SK-N-SH treated with all-trans-retinoic acid at 6 μM for 48 hours (cell line): ENCODE measurements around the gene BRI3.

Experiments used
- BACH2 ChIP-seq: fragments of 250-450 bp; sonication (Bioruptor Pico); IDR thresholded peaks from 2 replicates; pipeline ENCODE4 v1.9.0; 2021; ENCODE audit warnings: mild to moderate bottlenecking, borderline replicate concordance
- ESRRG ChIP-seq: fragments of 250-450 bp; sonication (Bioruptor Pico); IDR thresholded peaks from 2 replicates; pipeline ENCODE4 v1.6.1; 2021; ENCODE audit warnings: mild to moderate bottlenecking
- GLIS3 ChIP-seq: fragments of 250-450 bp; sonication (Bioruptor Pico); IDR thresholded peaks from 2 replicates; pipeline ENCODE4 v1.5.0; 2020; ENCODE audit warnings: mild to moderate bottlenecking, moderate library complexity
- SNAI2 ChIP-seq: fragments of 250-450 bp; sonication (Bioruptor Pico); IDR thresholded peaks from 2 replicates; pipeline ENCODE4 v1.5.0; 2020; ENCODE audit warnings: mild to moderate bottlenecking, moderate library complexity
- ZFP3 ChIP-seq: fragments of 250-450 bp; sonication (Bioruptor Pico); IDR thresholded peaks from 2 replicates; pipeline ENCODE4 v1.5.0; 2020; ENCODE audit warnings: mild to moderate bottlenecking, moderate library complexity
- ZFP30 ChIP-seq: fragments of 450-650 bp; formaldehyde crosslinking; IDR thresholded peaks from 2 replicates; pipeline ENCODE4 v1.5.0; 2022; ENCODE audit warnings: mild to moderate bottlenecking, moderate library complexity
- ZNF565 ChIP-seq: fragments of 450-650 bp; formaldehyde crosslinking; conservative IDR thresholded peaks from 2 replicates; pipeline ENCODE4 v1.5.0; 2020; ENCODE audit warnings: low read depth, mild to moderate bottlenecking, moderate library complexity
- ZNF70 ChIP-seq: fragments of 450-650 bp; formaldehyde crosslinking; IDR thresholded peaks from 2 replicates; pipeline ENCODE4 v1.5.0; 2020; ENCODE audit warnings: mild to moderate bottlenecking, moderate library complexity
- TF ChIP-seq, protein P1 (sequence below): fragments of 250-450 bp; sonication (Bioruptor Pico); IDR thresholded peaks from 2 replicates; pipeline ENCODE4 v1.8.0; 2020; ENCODE audit warnings: mild to moderate bottlenecking, moderate library complexity, borderline replicate concordance

DNA sequence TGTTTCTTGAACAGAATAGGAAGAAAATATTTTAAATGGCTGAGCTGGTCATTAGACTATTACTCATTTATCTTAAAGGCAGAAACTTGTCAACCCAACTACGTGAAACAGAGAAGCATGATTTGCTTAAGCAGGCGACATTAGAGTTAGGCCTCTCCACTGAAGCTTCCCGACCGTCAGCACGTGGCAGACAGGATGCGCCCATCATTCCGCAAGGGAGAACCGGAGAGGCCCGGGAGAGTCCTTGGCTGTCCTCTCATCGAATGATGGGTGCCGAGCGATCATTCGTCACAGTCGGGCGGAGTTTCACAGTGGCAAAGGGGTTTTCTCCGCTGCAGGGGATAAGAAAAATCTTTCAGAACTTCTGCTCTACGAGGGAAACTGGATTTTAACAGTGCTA lies 11.8 kb downstream of the BRI3 start:
- no peak for TF ChIP-seq ZNF70 (CRISPR knock-in tag)
- no peak for TF ChIP-seq ZNF565 (CRISPR knock-in tag)
- no peak for TF ChIP-seq BACH2 (CRISPR knock-in tag)
- TF ChIP-seq GLIS3: no peak
- no peak for TF ChIP-seq ZFP30
- TF ChIP-seq ZFP3 (CRISPR knock-in tag): no peak
- TF ChIP-seq ESRRG: no peak
- TF ChIP-seq, protein P1, sequence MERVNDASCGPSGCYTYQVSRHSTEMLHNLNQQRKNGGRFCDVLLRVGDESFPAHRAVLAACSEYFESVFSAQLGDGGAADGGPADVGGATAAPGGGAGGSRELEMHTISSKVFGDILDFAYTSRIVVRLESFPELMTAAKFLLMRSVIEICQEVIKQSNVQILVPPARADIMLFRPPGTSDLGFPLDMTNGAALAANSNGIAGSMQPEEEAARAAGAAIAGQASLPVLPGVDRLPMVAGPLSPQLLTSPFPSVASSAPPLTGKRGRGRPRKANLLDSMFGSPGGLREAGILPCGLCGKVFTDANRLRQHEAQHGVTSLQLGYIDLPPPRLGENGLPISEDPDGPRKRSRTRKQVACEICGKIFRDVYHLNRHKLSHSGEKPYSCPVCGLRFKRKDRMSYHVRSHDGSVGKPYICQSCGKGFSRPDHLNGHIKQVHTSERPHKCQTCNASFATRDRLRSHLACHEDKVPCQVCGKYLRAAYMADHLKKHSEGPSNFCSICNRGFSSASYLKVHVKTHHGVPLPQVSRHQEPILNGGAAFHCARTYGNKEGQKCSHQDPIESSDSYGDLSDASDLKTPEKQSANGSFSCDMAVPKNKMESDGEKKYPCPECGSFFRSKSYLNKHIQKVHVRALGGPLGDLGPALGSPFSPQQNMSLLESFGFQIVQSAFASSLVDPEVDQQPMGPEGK (CRISPR knock-in tag): no peak
- TF ChIP-seq SNAI2 (CRISPR knock-in tag): no peak
